Osteoblast (primary cell): ENCODE measurements around the gene BAZ1B. TPM values are rescaled to one million over a fixed set of nuclear protein-coding genes. Genes with fewer than 3 reads are reported as not detected.
"Not testable (repeated sequence)": the region's sequence is repeated elsewhere in the genome, so short reads cannot be mapped to it uniquely, and the experiment has no call there.

Experiments
- DNase-seq: peaks from one replicate; pipeline ENCODE4 v3.0.0; 2011; ENCODE audit warnings: low spot score, mixed read lengths; ENCODE audit not compliant: insufficient read length; ENCODE audit errors: missing footprints
- H2AFZ ChIP-seq: 2 replicates; pipeline ENCODE4 v1.6.0; 2011; ENCODE audit warnings: mild to moderate bottlenecking, low read length
- H3K27ac ChIP-seq: 2 replicates; pipeline ENCODE4 v1.5.1; 2011; ENCODE audit warnings: mild to moderate bottlenecking, low read depth, low read length, moderate library complexity
- H3K27me3 ChIP-seq: 2 replicates; pipeline ENCODE4 v1.6.0; 2012; ENCODE audit warnings: mild to moderate bottlenecking, control low read depth, inconsistent platforms, low read length, moderate library complexity; ENCODE audit not compliant: insufficient read depth
- H3K36me3 ChIP-seq: 2 replicates; pipeline ENCODE4 v1.5.1; 2011; ENCODE audit warnings: mild to moderate bottlenecking, low read length, control low read depth, moderate library complexity; ENCODE audit not compliant: insufficient read depth
- H3K4me1 ChIP-seq: 2 replicates; pipeline ENCODE4 v1.5.1; 2011; ENCODE audit warnings: mild to moderate bottlenecking, low read length, control low read depth, moderate library complexity; ENCODE audit not compliant: insufficient read depth
- H3K4me2 ChIP-seq: 2 replicates; pipeline ENCODE4 v1.6.0; 2011; ENCODE audit warnings: mild to moderate bottlenecking, low read length; ENCODE audit not compliant: insufficient read depth
- H3K4me3 ChIP-seq: fragments of 200-600 bp; sonication (generic); 3 replicates; pipeline ENCODE4 v1.5.1; 2012; ENCODE audit warnings: mild to moderate bottlenecking, low read length, inconsistent platforms; ENCODE audit not compliant: insufficient read depth
- H3K79me2 ChIP-seq: 2 replicates; pipeline ENCODE4 v1.6.0; 2012; ENCODE audit warnings: mild to moderate bottlenecking, low read length, control low read depth, inconsistent platforms; ENCODE audit not compliant: insufficient read depth
- H3K9me3 ChIP-seq: 2 replicates; pipeline ENCODE4 v1.5.1; 2011; ENCODE audit warnings: low read depth, low read length, control low read depth
- H4K20me1 ChIP-seq: 2 replicates; pipeline ENCODE4 v1.6.0; 2012; ENCODE audit warnings: mild to moderate bottlenecking, low read length, control low read depth; ENCODE audit not compliant: insufficient read depth
- total RNA-seq: library from RNA; depleted of rRNA; stranded (reverse); fragments of >200 nt; gene quantifications from 2 replicates; pipeline ENCODE4 v1.2.3, GENCODE V29; 2012
- TF ChIP-seq, protein P1 (sequence below): IDR thresholded peaks from 2 replicates; pipeline ENCODE4 v1.5.1; 2011; ENCODE audit warnings: mild to moderate bottlenecking, low read depth, low read length, moderate library complexity; ENCODE audit errors: extremely low read depth

The BAZ1B gene
- total RNA-seq, 1 donor = 61.2 TPM

DNA sequence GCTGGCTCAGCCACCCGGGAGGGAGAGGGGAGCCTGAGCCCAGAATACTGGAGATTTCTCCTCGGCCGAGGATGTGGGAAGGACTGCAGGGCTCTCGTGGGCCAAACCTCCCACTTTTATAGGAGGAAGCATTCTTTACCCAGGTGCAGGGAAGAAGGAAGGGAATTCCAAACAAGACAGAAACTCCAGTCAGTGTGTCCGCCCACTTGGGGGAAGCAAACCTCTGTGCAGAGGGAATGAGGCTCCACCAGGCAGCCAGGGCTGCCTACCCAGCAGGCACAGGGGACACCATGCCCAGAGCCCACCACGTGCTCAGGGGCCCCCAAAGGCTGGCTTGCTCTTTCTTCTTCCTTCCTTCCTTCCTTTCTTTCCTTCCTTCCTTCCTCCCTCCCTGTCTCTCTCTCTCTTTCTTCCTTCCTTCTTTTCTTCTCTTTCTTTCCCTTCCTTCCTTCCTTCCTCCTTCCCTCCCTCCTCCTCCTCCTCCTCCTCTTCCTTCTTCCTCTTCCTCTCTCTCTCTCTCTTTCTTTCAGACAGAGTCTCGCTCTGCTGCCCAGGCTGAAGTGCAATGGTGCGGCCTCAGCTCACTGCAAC, 103.9 kb downstream of the BAZ1B start:
- H3K4me3 ChIP-seq = no peak overlapping the region
- no peak overlapping the region for H3K27ac ChIP-seq
- no peaks in the 10 kb centered on the region for H3K36me3 ChIP-seq
- no peak overlapping the region for H3K4me2 ChIP-seq
- TF ChIP-seq, protein P1, sequence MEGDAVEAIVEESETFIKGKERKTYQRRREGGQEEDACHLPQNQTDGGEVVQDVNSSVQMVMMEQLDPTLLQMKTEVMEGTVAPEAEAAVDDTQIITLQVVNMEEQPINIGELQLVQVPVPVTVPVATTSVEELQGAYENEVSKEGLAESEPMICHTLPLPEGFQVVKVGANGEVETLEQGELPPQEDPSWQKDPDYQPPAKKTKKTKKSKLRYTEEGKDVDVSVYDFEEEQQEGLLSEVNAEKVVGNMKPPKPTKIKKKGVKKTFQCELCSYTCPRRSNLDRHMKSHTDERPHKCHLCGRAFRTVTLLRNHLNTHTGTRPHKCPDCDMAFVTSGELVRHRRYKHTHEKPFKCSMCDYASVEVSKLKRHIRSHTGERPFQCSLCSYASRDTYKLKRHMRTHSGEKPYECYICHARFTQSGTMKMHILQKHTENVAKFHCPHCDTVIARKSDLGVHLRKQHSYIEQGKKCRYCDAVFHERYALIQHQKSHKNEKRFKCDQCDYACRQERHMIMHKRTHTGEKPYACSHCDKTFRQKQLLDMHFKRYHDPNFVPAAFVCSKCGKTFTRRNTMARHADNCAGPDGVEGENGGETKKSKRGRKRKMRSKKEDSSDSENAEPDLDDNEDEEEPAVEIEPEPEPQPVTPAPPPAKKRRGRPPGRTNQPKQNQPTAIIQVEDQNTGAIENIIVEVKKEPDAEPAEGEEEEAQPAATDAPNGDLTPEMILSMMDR = no peak
- no peaks in the 10 kb centered on the region for H3K9me3 ChIP-seq
- no peaks in the 10 kb centered on the region for H3K79me2 ChIP-seq
- H3K27me3 ChIP-seq = no peaks in the 10 kb centered on the region
- no peak overlapping the region for H2AFZ ChIP-seq
- no peak for DNase-seq
- no peaks in the 10 kb centered on the region for H3K4me1 ChIP-seq
- H4K20me1 ChIP-seq = no peaks in the 10 kb centered on the region

GRCh38 chr7:73410541-73411131, 111.5 kb downstream of the BAZ1B start:
- H2AFZ ChIP-seq, H3K4me1 ChIP-seq, DNase-seq, H3K36me3 ChIP-seq, H3K4me3 ChIP-seq, H4K20me1 ChIP-seq, H3K27me3 ChIP-seq, H3K79me2 ChIP-seq, H3K27ac ChIP-seq, H3K4me2 ChIP-seq, H3K9me3 ChIP-seq: not testable (repeated sequence)

DNA sequence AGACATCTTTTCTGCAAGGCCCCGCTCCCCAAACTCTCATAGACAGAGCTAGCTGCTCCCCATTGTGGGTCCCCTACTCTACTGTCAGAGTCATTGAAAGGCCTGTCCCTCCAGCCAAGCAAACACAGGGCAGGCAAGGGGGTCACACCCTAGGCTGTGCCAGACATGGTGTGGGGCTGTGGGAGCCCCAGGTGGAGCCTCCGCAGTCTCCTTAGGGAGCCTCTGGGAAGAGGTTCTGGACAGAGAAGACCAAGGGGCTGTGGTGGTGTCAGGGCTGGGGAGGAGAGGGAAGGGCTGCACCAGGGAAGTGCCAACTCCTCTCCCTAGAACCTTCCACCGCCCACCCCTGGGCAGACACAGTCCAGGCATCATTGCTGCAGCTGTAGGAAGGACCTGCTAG, 117.2 kb downstream of the BAZ1B start:
- not testable (repeated sequence) for H4K20me1 ChIP-seq, H3K36me3 ChIP-seq, H3K79me2 ChIP-seq, H3K4me3 ChIP-seq, H3K27ac ChIP-seq, DNase-seq, H3K27me3 ChIP-seq, H3K9me3 ChIP-seq, H2AFZ ChIP-seq, H3K4me1 ChIP-seq, H3K4me2 ChIP-seq

DNA sequence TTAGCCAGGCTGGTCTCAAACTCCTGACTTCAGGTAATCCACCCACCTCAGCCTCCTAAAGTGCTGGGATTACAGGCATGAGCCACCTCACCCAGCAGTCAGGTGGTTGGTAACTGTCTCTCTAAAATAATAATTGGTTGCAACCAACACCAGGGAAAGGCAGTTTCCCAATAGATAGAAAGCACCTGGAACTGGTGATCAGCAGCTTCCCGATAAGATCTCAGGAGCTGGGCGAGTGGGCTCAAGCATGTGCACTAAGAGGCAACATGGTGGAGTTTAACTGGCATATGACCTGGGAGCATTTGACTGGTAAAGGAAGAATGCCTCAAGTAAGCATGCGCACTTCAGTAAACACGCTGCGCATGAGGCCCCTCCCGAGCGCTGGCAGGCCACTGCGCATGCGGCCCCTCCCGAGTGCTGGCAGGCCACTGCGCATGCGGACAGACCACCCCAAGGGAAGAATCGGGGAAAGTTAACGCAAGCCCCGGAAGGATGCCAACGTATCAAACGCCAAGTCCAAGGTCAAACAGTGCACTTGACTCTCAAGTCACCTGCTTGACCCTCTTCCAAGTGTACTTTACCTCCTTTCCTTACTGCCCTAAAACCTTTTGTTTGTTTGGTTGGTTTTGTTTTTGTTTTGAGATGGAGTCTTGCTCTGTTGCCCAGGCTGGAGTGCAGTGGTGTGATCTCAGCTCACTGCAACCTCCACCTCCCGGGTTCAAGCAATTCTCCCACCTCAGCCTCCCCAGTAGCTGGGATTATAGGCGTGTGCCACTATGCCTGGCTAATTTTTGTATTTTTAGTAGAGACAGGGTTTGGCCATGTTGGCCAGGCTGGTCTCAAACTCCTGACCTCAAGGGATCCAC, 122.7 kb downstream of the BAZ1B start:
- Histone ChIP-seq H2AFZ (peak overlapping the region; percentile 91), H3K4me2 (peak overlapping the region; percentile 77), H3K4me3 (peak overlapping the region; percentile 58)
- H3K36me3 ChIP-seq, H3K79me2 ChIP-seq, H3K9me3 ChIP-seq, H3K4me1 ChIP-seq, H3K27me3 ChIP-seq, H4K20me1 ChIP-seq, H3K27ac ChIP-seq, DNase-seq: not testable (repeated sequence)

DNA sequence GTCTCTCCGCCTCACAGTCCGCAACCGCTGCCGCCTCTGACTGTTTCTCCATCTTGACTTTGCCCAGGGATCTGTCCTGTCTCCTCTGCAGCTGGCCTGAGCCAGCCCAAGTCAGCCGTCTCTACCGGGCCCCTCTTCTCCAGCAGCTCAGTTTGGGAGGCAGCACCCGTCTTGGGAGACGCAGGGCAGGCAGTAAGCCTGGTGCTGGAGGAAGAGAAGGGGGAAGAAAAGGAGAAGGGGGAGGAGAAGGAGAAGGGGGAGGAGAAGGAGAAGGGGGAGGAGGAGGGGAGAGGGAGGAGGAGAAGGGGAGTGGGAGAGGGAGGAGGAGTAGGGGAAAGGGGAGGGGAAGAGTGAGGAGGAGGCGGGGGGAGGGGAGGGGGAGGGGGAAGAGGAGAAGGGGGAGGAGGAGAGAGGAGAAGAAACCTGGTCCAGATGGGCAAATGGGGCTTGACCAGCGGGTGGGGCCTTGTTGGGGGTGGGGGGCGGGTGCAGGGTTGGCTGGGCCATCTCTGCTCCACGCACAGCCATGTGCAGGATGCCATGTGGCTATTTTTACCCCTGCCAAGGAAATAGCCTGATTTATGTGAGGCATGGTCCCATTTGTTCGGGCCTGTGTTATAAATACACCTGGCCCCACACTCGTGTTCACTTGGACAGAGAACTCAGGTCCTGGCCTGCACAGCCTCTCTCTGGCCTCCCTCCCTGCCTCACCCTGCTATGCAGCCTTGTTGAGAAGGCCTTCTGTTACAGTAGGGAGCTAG, 124.4 kb downstream of the BAZ1B start:
- H3K4me2 ChIP-seq = no peak overlapping the region
- H3K4me1 ChIP-seq = no peaks in the 10 kb centered on the region
- no peaks in the 10 kb centered on the region for H3K79me2 ChIP-seq
- no peaks in the 10 kb centered on the region for H4K20me1 ChIP-seq
- H3K36me3 ChIP-seq = no peaks in the 10 kb centered on the region
- no peak for DNase-seq
- TF ChIP-seq, protein P1 = no peak
- no peak overlapping the region for H3K27ac ChIP-seq
- no peaks in the 10 kb centered on the region for H3K27me3 ChIP-seq
- no peaks in the 10 kb centered on the region for H3K9me3 ChIP-seq
- no peak overlapping the region for H3K4me3 ChIP-seq
- no peak overlapping the region for H2AFZ ChIP-seq
